Muscle of leg (tissue), 11 donors: ENCODE results near the gene RHBDF1. TPM values are rescaled to one million over a fixed set of nuclear protein-coding genes. Genes with fewer than 3 reads are reported as not detected.

Source experiments
- DNase-seq: peaks from one replicate; pipeline ENCODE4 v3.0.0; 2013
- H3K27ac ChIP-seq: one replicate; pipeline ENCODE4 v1.5.1; 2013; ENCODE audit warnings: mild to moderate bottlenecking, low read length, control low read depth
- H3K27me3 ChIP-seq: one replicate; pipeline ENCODE4 v1.6.1; 2013; ENCODE audit warnings: low read length; ENCODE audit not compliant: control insufficient read depth, insufficient read depth
- H3K36me3 ChIP-seq: one replicate; pipeline ENCODE4 v1.6.1; 2013; ENCODE audit warnings: low read length; ENCODE audit not compliant: control insufficient read depth, insufficient read depth
- H3K4me1 ChIP-seq: one replicate; pipeline ENCODE4 v1.6.1; 2013; ENCODE audit warnings: low read length; ENCODE audit not compliant: control insufficient read depth, insufficient read depth
- H3K4me3 ChIP-seq: one replicate; pipeline ENCODE4 v1.5.1; 2013; ENCODE audit warnings: low read length, control low read depth
- H3K9me3 ChIP-seq: replicated peaks from 2 replicates; pipeline ENCODE4 v1.6.1; 2013; ENCODE audit warnings: low read depth, low read length; ENCODE audit not compliant: control insufficient read depth
- WGBS: methylation state at CpG from one replicate; pipeline ENCODE4 v1.1.5; 2013; ENCODE audit warnings: missing lambda C conversion rate; ENCODE audit not compliant: insufficient coverage; 5-methylcytosine and 5-hydroxymethylcytosine counted together
- polyA plus RNA-seq, 8 donors: library from polyadenylated mRNA; unstranded; fragments of 120-200 nt; gene quantifications; one replicate each; pipeline versions ENCODE4 v1.2.1 to v1.2.3, GENCODE V29; 2013; ENCODE audit warnings: inconsistent platforms in 1 of 8, low replicate concordance in 1 of 8; ENCODE audit not compliant: insufficient read length in 8 of 8, insufficient read depth in 1 of 8
- total RNA-seq: library from RNA; stranded (reverse); fragments of 120-200 nt; gene quantifications from one replicate; pipeline ENCODE4 v1.2.4, GENCODE V29; 2013

RHBDF1 gene
- total and polyA plus RNA-seq, 9 donors: 20.6 to 53.3 (median 46.2) TPM

DNA sequence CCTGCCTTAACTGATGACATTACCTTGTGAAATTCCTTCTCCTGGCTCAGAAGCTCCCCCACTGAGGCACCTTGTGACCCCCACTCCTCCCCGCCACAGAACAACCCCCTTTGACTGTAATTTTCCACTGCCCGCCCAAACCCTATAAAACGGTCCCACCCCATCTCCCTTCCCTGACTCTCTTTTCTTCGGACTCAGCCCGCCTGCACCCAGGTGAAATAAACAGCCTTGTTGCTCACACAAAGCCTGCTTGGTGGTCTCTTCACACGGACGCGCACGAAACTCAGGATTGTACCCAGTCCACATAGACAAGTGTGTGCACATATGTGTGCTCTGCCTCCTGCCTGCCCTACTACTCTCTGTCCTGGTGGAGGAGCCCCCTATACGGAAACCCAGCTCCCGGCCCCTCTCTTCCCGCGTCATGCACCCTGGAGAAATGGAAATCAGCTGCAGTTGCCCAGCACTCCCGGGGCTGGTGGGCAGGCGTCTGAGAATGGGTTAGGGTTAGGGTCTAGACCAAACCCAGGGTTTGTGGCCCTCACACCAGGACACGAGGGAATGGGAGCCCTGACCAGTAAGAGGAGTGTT is 2.4 kb upstream of the RHBDF1 start:
- H3K4me3 ChIP-seq: no peak overlapping the region
- WGBS: 53% methylated on average over 10 of the region's 16 CpGs

GRCh38 chr16:74051-74746 is 1.8 kb upstream of the RHBDF1 start:
- H3K27me3 ChIP-seq: no peaks in the 10 kb centered on the region
- 34% methylated on average over 5 of the region's 12 CpGs for WGBS
- peak overlapping the region; percentile 92 for H3K27ac ChIP-seq
- peaks cover 84% of the 10 kb centered on the region for H3K4me1 ChIP-seq
- H3K9me3 ChIP-seq: no peaks in the 10 kb centered on the region
- H3K36me3 ChIP-seq: peaks cover 6% of the 10 kb centered on the region
- DNase-seq: peak; percentile 50
- no peak overlapping the region for H3K4me3 ChIP-seq

More for the DNA sequence above, 2.4 kb upstream of the RHBDF1 start:
- no peaks in the 10 kb centered on the region for H3K27me3 ChIP-seq
- DNase-seq: peak; percentile 47
- H3K4me1 ChIP-seq: peaks cover 79% of the 10 kb centered on the region
- no peaks in the 10 kb centered on the region for H3K9me3 ChIP-seq
- H3K36me3 ChIP-seq: peaks cover 9% of the 10 kb centered on the region
- peak overlapping the region; percentile 97 for H3K27ac ChIP-seq

DNA sequence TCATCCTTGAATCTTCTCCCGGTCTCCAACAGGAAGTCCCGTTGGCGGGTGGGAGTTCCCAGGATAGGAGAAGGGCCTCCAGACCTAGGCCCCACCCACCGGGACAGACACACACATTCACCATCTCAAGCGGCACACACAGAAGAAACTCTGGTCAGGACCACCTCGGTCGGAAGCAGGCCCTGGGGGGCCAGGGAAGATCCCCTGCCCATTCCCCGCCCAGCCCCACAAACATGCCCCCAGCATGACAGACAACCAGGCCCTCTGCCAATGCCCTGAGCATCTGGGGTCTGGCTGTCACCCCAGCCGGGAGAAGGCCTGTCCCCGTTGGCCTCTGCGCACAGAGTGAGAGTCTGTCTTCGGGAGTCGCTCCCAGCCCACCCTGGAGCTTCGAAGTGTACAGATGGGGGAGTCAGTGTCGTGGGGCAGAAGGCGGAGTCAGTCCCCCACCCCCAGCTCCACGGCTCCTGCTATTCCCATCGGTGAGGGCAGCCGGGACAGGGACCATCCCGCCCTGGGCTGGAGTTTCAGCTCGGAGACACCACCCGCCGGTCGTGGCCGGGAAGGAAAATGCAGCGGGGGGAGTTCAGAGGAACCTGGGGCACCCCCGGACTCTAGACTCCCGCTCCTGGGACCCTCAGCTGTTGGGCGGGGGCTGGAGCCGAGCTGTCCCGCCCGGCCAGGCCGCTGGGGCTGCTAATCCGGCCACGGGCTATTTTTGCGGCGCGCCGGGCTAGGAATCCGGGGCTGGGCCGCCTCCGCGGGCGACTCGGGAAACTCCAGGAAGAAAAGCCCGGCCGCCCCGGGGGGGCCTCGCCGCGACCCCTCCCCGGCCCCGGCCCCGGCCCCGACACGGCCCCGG is 660 bp downstream of the RHBDF1 start:
- H3K27me3 ChIP-seq: no peaks in the 10 kb centered on the region
- H3K4me3 ChIP-seq: peak overlapping the region; percentile 72
- WGBS: 2% methylated on average over 45 of the region's 57 CpGs
- DNase-seq: peak; percentile 94
- H3K4me1 ChIP-seq: peaks cover 90% of the 10 kb centered on the region
- H3K9me3 ChIP-seq: no peaks in the 10 kb centered on the region
- H3K36me3 ChIP-seq: peaks cover 4% of the 10 kb centered on the region
- H3K27ac ChIP-seq: peak overlapping the region; percentile 94

DNA sequence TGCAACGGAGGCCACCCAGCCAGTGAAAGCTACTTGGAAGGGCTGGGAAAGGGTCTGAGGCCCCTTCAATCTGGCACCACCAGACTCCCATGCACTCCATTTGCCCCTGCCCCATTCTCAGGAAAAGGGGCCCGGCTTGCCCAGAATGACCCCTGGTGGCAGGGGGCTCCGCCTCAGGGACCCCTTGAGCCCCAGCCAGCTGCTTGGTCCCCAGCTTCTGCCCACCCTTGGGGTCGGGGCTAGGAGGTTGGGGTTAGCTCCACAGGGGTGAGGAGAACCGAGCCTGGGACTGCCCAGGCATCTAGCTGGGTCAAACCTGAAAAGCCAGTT is 1.3 kb downstream of the RHBDF1 start:
- WGBS: 41% methylated on average over 4 of the region's 5 CpGs
- DNase-seq: no peak
- Histone ChIP-seq H3K9me3 (no peaks in the 10 kb centered on the region), H3K27ac (peak overlapping the region; percentile 94), H3K4me1 (peaks cover 90% of the 10 kb centered on the region), H3K4me3 (peak overlapping the region; percentile 72), H3K27me3 (no peaks in the 10 kb centered on the region), H3K36me3 (peaks cover 4% of the 10 kb centered on the region)

DNA sequence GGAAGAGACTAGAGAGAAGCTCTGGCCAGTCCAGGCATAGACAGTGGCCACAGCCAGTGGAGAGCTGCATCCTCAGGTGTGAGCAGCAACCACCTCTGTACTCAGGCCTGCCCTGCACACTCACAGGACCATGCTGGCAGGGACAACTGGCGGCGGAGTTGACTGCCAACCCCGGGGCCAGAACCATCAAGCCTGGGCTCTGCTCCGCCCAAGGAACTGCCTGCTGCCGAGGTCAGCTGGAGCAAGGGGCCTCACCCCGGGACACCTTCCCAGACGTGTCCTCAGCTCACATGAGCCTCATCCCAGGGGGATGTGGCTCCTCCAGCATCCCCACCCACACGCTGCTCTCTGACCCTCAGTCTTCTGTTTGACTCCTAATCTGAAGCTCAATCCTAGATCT is 3.2 kb downstream of the RHBDF1 start:
- peaks cover 81% of the 10 kb centered on the region for H3K4me1 ChIP-seq

GRCh38 chr16:67884-68789 is 4.3 kb downstream of the RHBDF1 start:
- Histone ChIP-seq H3K36me3 (peaks cover 25% of the 10 kb centered on the region), H3K4me3 (no peak overlapping the region), H3K27me3 (no peaks in the 10 kb centered on the region), H3K4me1 (peaks cover 80% of the 10 kb centered on the region), H3K9me3 (no peaks in the 10 kb centered on the region), H3K27ac (no peak overlapping the region)
- 57% methylated on average over 24 of the region's 27 CpGs for WGBS
- DNase-seq: peak; percentile 51

More for the DNA sequence above, 3.2 kb downstream of the RHBDF1 start:
- no peak for DNase-seq
- Histone ChIP-seq H3K27me3 (no peaks in the 10 kb centered on the region), H3K9me3 (no peaks in the 10 kb centered on the region), H3K4me3 (no peak overlapping the region), H3K27ac (no peak overlapping the region), H3K36me3 (peaks cover 15% of the 10 kb centered on the region)
- WGBS: 56% methylated on average over 6 of the region's 8 CpGs

DNA sequence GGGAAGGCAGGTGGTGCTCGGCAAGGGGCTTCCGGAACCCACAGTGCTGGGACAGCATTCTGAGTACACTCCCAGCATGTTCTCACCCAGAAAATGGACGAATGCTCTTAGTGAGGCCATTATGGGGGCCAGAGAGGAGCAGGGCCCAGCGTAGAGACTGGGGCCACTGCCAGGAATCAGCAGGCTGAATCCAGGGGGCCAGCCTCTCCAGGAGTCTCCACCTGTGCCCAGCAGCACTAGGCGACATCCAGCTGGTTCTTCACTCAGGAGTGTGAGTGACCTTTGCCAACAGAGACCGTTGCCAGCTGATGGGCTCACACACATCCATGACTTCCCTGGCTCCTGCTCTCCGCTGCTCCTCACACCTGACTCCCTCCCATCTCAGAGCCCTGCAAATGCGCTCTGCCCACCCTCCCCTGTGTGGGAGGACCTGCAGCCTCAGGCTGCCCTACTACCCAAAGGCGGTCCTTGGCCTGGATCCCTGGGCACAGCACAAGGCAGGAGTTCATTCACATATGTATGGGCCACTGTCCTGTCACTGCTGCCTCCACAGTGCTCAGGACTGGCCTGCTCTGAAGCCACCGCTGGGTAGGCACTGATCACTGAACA is 5.1 kb downstream of the RHBDF1 start:
- Histone ChIP-seq H3K27me3 (no peaks in the 10 kb centered on the region), H3K9me3 (no peaks in the 10 kb centered on the region), H3K4me1 (peaks cover 76% of the 10 kb centered on the region), H3K27ac (peak overlapping the region; percentile 29), H3K4me3 (no peak overlapping the region), H3K36me3 (peaks cover 34% of the 10 kb centered on the region)
- peak; percentile 68 for DNase-seq
- WGBS: 37% methylated on average over 10 of the region's 10 CpGs

- WGBS: 56% methylated on average over 8 of the region's 13 CpGs
- Histone ChIP-seq H3K27ac (peak overlapping the region; percentile 29), H3K4me3 (no peak overlapping the region), H3K9me3 (no peaks in the 10 kb centered on the region), H3K4me1 (peaks cover 76% of the 10 kb centered on the region), H3K36me3 (peaks cover 41% of the 10 kb centered on the region), H3K27me3 (no peaks in the 10 kb centered on the region)
- DNase-seq: no peak
Measured at GRCh38 chr16:66309-67182, 5.9 kb downstream of the RHBDF1 start.

DNA sequence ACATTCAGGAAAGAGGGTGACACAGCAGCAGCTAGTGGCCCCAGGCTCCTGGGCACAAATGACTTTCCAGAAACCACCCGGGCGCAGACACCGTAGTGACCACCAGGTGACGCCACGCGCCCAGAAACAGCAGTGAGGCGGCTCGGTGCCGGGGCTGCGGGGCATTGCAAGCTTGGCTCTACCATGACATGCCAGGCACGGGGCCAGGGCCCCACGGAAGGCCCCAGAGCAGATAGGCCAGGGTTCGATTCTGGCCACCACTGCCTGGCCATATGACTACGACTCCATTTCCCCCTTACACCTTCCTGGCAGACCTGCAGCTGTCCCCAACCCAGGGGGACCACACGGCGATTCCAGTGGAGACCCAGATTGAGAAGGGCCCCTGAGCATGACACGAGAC is 6.7 kb downstream of the RHBDF1 start:
- WGBS: 6% methylated on average over 13 of the region's 17 CpGs
- H3K4me1 ChIP-seq: peaks cover 68% of the 10 kb centered on the region
- H3K4me3 ChIP-seq: no peak overlapping the region
- peak; percentile 71 for DNase-seq
- no peaks in the 10 kb centered on the region for H3K27me3 ChIP-seq
- no peaks in the 10 kb centered on the region for H3K9me3 ChIP-seq
- no peak overlapping the region for H3K27ac ChIP-seq
- H3K36me3 ChIP-seq: peaks cover 48% of the 10 kb centered on the region
